ENCODE data around the gene ESRRA.
A peak's percentile ranks its signal among the peaks of the same experiment; 100 is the strongest.
"Not testable (repeated sequence)": the region's sequence is repeated elsewhere in the genome, so short reads cannot be mapped to it uniquely, and the experiment has no call there.

Gene ESRRA

DNA sequence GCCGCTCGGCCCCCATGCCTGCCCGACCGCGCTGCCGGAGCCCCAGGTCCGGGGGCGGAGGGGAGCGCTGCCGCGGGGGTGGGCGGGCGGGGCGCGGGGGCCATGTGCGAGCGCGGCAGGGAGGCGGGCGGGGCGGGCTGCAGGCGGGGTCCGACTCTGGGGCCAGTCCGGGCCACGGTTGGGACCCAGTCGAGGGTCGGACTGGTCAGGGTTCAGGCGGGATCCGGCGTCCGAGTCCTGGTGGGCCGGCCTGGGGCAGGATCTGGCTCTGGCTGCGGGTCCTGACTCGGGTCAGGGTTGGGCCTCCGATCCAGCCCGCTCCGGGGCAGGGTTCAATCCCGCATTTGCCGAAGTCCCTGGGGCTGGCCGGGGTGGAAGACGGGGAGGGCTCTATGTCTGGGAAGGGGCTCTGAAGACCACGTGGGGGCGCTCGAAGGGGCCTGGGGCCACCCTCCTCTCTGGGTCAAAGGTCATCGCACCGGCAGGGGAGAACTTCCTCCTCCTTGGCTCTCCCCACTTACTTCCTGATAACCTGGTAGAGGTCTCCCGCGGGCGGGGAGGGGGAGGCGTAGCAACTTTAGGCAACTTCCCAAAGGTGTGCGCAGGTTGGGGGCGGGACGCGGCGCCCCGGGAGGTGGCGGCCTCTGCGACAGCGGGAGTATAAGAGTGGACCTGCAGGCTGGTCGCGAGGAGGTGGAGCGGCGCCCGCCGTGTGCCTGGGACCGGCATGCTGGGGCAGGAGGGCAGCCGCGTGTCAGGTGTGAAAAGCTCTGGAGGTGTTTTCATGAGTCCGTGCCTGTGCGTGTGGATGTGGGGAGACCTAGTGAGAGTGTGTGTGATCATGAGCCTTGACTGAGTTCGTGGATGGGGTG, 603 bp downstream of the ESRRA start:
- peak overlapping the region; percentile 64 for H3K27ac ChIP-seq (ENCODE audit: low read length)
- H3K9me3 ChIP-seq (ENCODE audit: control insufficient read depth in 2 of 2, low read length in 2 of 2): no peaks in the 10 kb centered on the region
- H3K9ac ChIP-seq (ENCODE audit: low read length in 2 of 2): peak overlapping the region; percentile 55 to 77
- peak overlapping the region; percentile 70 to 79 for H3K4me3 ChIP-seq (ENCODE audit: low read length in 2 of 2)
- H3K27me3 ChIP-seq (ENCODE audit: control insufficient read depth in 1 of 2, insufficient read depth in 2 of 2, low read length in 2 of 2): peaks cover 6% of the 10 kb centered on the region in 2 donors
- peaks cover 35% of the 10 kb centered on the region for H3K4me1 ChIP-seq (ENCODE audit: control insufficient read depth, insufficient read depth, low read length)
- H3K36me3 ChIP-seq (ENCODE audit: control insufficient read depth in 2 of 2, insufficient read depth in 2 of 2, low read length in 2 of 2): no peaks in the 10 kb centered on the region

GRCh38 chr11:64306563-64306875, 1.2 kb downstream of the ESRRA start:
- Histone ChIP-seq H3K9me3 (ENCODE audit: control insufficient read depth in 2 of 2, low read length in 2 of 2) (no peaks in the 10 kb centered on the region), H3K4me3 (ENCODE audit: low read length in 2 of 2) (peak overlapping the region; percentile 70 to 79), H3K27ac (ENCODE audit: low read length) (peak overlapping the region; percentile 64), H3K9ac (ENCODE audit: low read length in 2 of 2) (peak overlapping the region; percentile 55 to 77), H3K36me3 (ENCODE audit: control insufficient read depth in 2 of 2, insufficient read depth in 2 of 2, low read length in 2 of 2) (no peaks in the 10 kb centered on the region), H3K4me1 (ENCODE audit: control insufficient read depth, insufficient read depth, low read length) (peaks cover 31% of the 10 kb centered on the region), H3K27me3 (ENCODE audit: control insufficient read depth in 1 of 2, insufficient read depth in 2 of 2, low read length in 2 of 2) (peaks cover 5% of the 10 kb centered on the region in 2 donors)

- Histone ChIP-seq H3K9me3 (ENCODE audit: control insufficient read depth in 2 of 2, low read length in 2 of 2) (no peaks in the 10 kb centered on the region), H3K9ac (ENCODE audit: low read length in 2 of 2) (peak overlapping the region; percentile 55 to 77), H3K36me3 (ENCODE audit: control insufficient read depth in 2 of 2, insufficient read depth in 2 of 2, low read length in 2 of 2) (no peaks in the 10 kb centered on the region), H3K27me3 (ENCODE audit: control insufficient read depth in 1 of 2, insufficient read depth in 2 of 2, low read length in 2 of 2) (no peaks in the 10 kb centered on the region), H3K4me1 (ENCODE audit: control insufficient read depth, insufficient read depth, low read length) (peaks cover 31% of the 10 kb centered on the region), H3K27ac (ENCODE audit: low read length) (peak overlapping the region; percentile 64), H3K4me3 (ENCODE audit: low read length in 2 of 2) (peak overlapping the region; percentile 70 to 79)
Observed at GRCh38 chr11:64306876-64307622, 1.7 kb downstream of the ESRRA start.

DNA sequence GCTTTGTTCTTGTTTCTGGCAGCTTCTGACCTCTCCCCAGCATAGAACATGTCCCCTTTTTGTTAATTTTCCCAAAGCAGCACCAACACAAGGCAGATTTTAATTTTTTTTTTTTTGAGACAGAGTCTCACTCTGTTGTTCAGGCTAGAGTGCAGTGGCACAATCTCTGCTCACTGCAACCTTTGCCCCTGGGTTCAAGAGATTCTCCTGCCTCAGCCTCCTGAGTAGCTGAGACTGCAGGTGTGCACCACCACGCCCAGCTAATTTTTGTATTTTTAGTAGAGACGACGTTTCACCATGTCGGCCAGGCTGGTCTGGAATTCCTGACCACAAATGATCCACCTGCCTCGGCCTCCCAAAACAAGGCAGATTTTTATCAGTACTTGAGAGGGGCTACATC, 2.5 kb downstream of the ESRRA start:
- not testable (repeated sequence) for H3K4me3 ChIP-seq (ENCODE audit: low read length in 2 of 2); H3K36me3 ChIP-seq (ENCODE audit: control insufficient read depth in 2 of 2, insufficient read depth in 2 of 2, low read length in 2 of 2); H3K27ac ChIP-seq (ENCODE audit: low read length); H3K27me3 ChIP-seq (ENCODE audit: control insufficient read depth in 1 of 2, insufficient read depth in 2 of 2, low read length in 2 of 2); H3K9ac ChIP-seq (ENCODE audit: low read length in 2 of 2); H3K9me3 ChIP-seq (ENCODE audit: control insufficient read depth in 2 of 2, low read length in 2 of 2)
- H3K4me1 ChIP-seq (ENCODE audit: control insufficient read depth, insufficient read depth, low read length): peaks cover 31% of the 10 kb centered on the region

- H3K9me3 ChIP-seq (ENCODE audit: control insufficient read depth in 2 of 2, low read length in 2 of 2): no peaks in the 10 kb centered on the region
- no peak overlapping the region for H3K4me3 ChIP-seq (ENCODE audit: low read length in 2 of 2)
- H3K36me3 ChIP-seq (ENCODE audit: control insufficient read depth in 2 of 2, insufficient read depth in 2 of 2, low read length in 2 of 2): peaks cover 10 to 12% of the 10 kb centered on the region in 2 donors
- H3K4me1 ChIP-seq (ENCODE audit: control insufficient read depth, insufficient read depth, low read length): peaks cover 18% of the 10 kb centered on the region
- peak overlapping the region in 1 of 2 donors; percentile 42 for H3K9ac ChIP-seq (ENCODE audit: low read length in 2 of 2)
- peak overlapping the region; percentile 18 for H3K27ac ChIP-seq (ENCODE audit: low read length)
- H3K27me3 ChIP-seq (ENCODE audit: control insufficient read depth in 1 of 2, insufficient read depth in 2 of 2, low read length in 2 of 2): no peaks in the 10 kb centered on the region
Observed at GRCh38 chr11:64312947-64313346, 7.6 kb downstream of the ESRRA start.

DNA sequence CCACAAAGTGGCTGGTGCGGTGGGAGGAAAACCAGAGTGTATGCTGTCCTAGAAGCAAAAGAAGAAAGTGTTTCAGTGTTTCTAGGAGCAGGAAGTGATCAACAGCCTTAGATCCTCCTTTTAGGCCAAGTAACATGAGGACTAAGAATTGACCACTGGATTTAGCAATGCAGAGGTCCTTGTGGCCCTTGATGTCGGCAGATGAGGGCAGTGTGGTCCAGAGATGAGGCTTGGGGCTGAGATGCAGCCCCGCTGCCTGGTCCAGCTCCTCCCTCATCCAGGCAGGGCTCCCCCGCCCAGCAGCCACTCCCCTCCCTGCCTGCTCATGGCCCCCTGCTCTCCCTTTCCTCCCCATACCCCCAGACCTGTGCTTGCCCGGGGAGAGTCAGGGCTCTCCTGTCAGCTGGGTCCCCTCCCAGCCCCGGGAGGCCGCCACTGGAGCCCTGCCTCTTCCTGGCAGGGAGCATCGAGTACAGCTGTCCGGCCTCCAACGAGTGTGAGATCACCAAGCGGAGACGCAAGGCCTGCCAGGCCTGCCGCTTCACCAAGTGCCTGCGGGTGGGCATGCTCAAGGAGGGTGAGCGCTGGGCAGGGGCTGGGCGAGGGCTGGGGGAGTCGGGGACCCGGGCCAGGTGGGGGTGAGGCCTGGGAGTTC, 8.3 kb downstream of the ESRRA start:
- Histone ChIP-seq H3K36me3 (ENCODE audit: control insufficient read depth in 2 of 2, insufficient read depth in 2 of 2, low read length in 2 of 2) (peaks cover 10 to 12% of the 10 kb centered on the region in 2 donors), H3K4me3 (ENCODE audit: low read length in 2 of 2) (peak overlapping the region in 1 of 2 donors; percentile 15)

GRCh38 chr11:64314146-64314804, 9.0 kb downstream of the ESRRA start:
- Histone ChIP-seq H3K9ac (ENCODE audit: low read length in 2 of 2) (no peak overlapping the region), H3K27ac (ENCODE audit: low read length) (peak overlapping the region; percentile 11), H3K27me3 (ENCODE audit: control insufficient read depth in 1 of 2, insufficient read depth in 2 of 2, low read length in 2 of 2) (no peaks in the 10 kb centered on the region), H3K36me3 (ENCODE audit: control insufficient read depth in 2 of 2, insufficient read depth in 2 of 2, low read length in 2 of 2) (peaks cover 10 to 12% of the 10 kb centered on the region in 2 donors), H3K4me3 (ENCODE audit: low read length in 2 of 2) (no peak overlapping the region), H3K4me1 (ENCODE audit: control insufficient read depth, insufficient read depth, low read length) (peaks cover 23% of the 10 kb centered on the region), H3K9me3 (ENCODE audit: control insufficient read depth in 2 of 2, low read length in 2 of 2) (no peaks in the 10 kb centered on the region)

More for the DNA sequence above, 8.3 kb downstream of the ESRRA start:
- no peaks in the 10 kb centered on the region for H3K9me3 ChIP-seq (ENCODE audit: control insufficient read depth in 2 of 2, low read length in 2 of 2)
- peaks cover 18% of the 10 kb centered on the region for H3K4me1 ChIP-seq (ENCODE audit: control insufficient read depth, insufficient read depth, low read length)
- peak overlapping the region; percentile 18 for H3K27ac ChIP-seq (ENCODE audit: low read length)
- peak overlapping the region in 1 of 2 donors; percentile 42 for H3K9ac ChIP-seq (ENCODE audit: low read length in 2 of 2)
- H3K27me3 ChIP-seq (ENCODE audit: control insufficient read depth in 1 of 2, insufficient read depth in 2 of 2, low read length in 2 of 2): no peaks in the 10 kb centered on the region

- no peak overlapping the region for H3K27ac ChIP-seq (ENCODE audit: low read length)
- peaks cover 24% of the 10 kb centered on the region for H3K4me1 ChIP-seq (ENCODE audit: control insufficient read depth, insufficient read depth, low read length)
- H3K9ac ChIP-seq (ENCODE audit: low read length in 2 of 2): no peak overlapping the region
- H3K27me3 ChIP-seq (ENCODE audit: control insufficient read depth in 1 of 2, insufficient read depth in 2 of 2, low read length in 2 of 2): no peaks in the 10 kb centered on the region
- H3K4me3 ChIP-seq (ENCODE audit: low read length in 2 of 2): no peak overlapping the region
- no peaks in the 10 kb centered on the region for H3K9me3 ChIP-seq (ENCODE audit: control insufficient read depth in 2 of 2, low read length in 2 of 2)
- peaks cover 10 to 12% of the 10 kb centered on the region in 2 donors for H3K36me3 ChIP-seq (ENCODE audit: control insufficient read depth in 2 of 2, insufficient read depth in 2 of 2, low read length in 2 of 2)
Observed at GRCh38 chr11:64314805-64315561, 9.7 kb downstream of the ESRRA start.

DNA sequence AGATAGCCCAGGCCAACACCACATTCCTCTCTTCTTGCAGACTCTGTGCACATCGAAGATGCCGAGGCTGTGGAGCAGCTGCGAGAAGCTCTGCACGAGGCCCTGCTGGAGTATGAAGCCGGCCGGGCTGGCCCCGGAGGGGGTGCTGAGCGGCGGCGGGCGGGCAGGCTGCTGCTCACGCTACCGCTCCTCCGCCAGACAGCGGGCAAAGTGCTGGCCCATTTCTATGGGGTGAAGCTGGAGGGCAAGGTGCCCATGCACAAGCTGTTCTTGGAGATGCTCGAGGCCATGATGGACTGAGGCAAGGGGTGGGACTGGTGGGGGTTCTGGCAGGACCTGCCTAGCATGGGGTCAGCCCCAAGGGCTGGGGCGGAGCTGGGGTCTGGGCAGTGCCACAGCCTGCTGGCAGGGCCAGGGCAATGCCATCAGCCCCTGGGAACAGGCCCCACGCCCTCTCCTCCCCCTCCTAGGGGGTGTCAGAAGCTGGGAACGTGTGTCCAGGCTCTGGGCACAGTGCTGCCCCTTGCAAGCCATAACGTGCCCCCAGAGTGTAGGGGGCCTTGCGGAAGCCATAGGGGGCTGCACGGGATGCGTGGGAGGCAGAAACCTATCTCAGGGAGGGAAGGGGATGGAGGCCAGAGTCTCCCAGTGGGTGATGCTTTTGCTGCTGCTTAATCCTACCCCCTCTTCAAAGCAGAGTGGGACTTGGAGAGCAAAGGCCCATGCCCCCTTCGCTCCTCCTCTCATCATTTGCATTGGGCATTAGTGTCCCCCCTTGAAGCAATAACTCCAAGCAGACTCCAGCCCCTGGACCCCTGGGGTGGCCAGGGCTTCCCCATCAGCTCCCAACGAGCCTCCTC, 10.6 kb downstream of the ESRRA start:
- H3K27me3 ChIP-seq (ENCODE audit: control insufficient read depth in 1 of 2, insufficient read depth in 2 of 2, low read length in 2 of 2); H3K9ac ChIP-seq (ENCODE audit: low read length in 2 of 2); H3K9me3 ChIP-seq (ENCODE audit: control insufficient read depth in 2 of 2, low read length in 2 of 2); H3K4me3 ChIP-seq (ENCODE audit: low read length in 2 of 2); H3K27ac ChIP-seq (ENCODE audit: low read length): not testable (repeated sequence)
- Histone ChIP-seq H3K36me3 (ENCODE audit: control insufficient read depth in 2 of 2, insufficient read depth in 2 of 2, low read length in 2 of 2) (peaks cover 10 to 14% of the 10 kb centered on the region in 2 donors), H3K4me1 (ENCODE audit: control insufficient read depth, insufficient read depth, low read length) (peaks cover 25% of the 10 kb centered on the region)
